Cardiac muscle cell (in vitro differentiated cells and primary cell): ENCODE measurements around the gene DNAI2. TPM values are rescaled to one million over a fixed set of nuclear protein-coding genes. Genes with fewer than 3 reads are reported as not detected.

Source experiments
- DNase-seq, 2 donors: peaks; one replicate each; pipeline versions ENCODE4 v3.0.0 to v3.0.0-alpha.2; 2010 to 2017; ENCODE audit warnings: low read depth in 1 of 2, low spot score in 1 of 2
- H3K27ac ChIP-seq: fragments of 200-600 bp; sonication (generic); 2 replicates; pipeline ENCODE4 v1.5.1; 2016
- H3K27me3 ChIP-seq: fragments of 200-600 bp; sonication (generic); 2 replicates; pipeline ENCODE4 v1.6.0; 2016; ENCODE audit warnings: control low read depth
- H3K36me3 ChIP-seq: fragments of 200-600 bp; sonication (generic); 2 replicates; pipeline ENCODE4 v1.5.1; 2016; ENCODE audit warnings: control low read depth
- H3K4me1 ChIP-seq: fragments of 200-600 bp; sonication (generic); 2 replicates; pipeline ENCODE4 v1.8.1; 2017; ENCODE audit warnings: low read depth, mild to moderate bottlenecking, mixed run types
- H3K4me3 ChIP-seq: fragments of 200-600 bp; sonication (generic); 2 replicates; pipeline ENCODE4 v1.5.1; 2016; ENCODE audit warnings: mild to moderate bottlenecking
- H3K9me3 ChIP-seq: fragments of 200-600 bp; sonication (generic); 2 replicates; pipeline ENCODE4 v1.5.1; 2017; ENCODE audit warnings: low read depth, mild to moderate bottlenecking, control low read depth
- polyA plus RNA-seq: library from polyadenylated mRNA; unstranded; fragments of >200 nt; fragmentation: Nextera tagmentation; extraction: Ambion mirVana; gene quantifications from 2 replicates; pipeline ENCODE4 v1.2.1, GENCODE V29; 2016
- total RNA-seq: library from RNA; depleted of rRNA; stranded (reverse); fragments of >200 nt; gene quantifications from 2 replicates; pipeline ENCODE4 v1.2.3, GENCODE V29; 2016
- TF ChIP-seq, protein P1 (sequence below): IDR thresholded peaks from 2 replicates; pipeline ENCODE4 v1.5.1; 2012; ENCODE audit warnings: low read depth, mild to moderate bottlenecking, low read length

The DNAI2 gene
- total and polyA plus RNA-seq, 2 experiments from 2014 or later = not detected

DNA sequence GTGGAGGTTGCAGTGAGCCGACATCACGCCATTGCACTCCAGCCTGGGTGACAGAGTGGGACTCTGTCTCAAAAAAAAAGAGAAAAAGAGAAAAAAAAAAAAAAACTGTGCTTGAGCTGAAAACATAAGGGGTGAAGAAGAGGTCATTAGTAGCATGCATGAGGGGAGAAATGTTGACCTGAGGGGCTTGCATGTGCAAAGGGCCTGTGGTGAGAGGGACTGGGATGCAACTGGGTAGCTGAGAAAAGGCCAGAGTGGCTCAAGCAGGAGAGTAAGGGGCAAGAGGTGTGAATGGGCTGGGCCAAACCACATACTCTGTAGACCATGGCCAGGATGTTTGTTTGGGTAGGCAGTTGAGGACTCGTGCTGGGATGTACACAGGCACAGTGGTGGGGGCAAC is 55.3 kb downstream of the DNAI2 start:
- H3K4me1 ChIP-seq = peaks cover 7% of the 10 kb centered on the region
- H3K27ac ChIP-seq = no peak overlapping the region
- peaks cover 30% of the 10 kb centered on the region for H3K27me3 ChIP-seq
- no peak for DNase-seq
- TF ChIP-seq, protein P1, sequence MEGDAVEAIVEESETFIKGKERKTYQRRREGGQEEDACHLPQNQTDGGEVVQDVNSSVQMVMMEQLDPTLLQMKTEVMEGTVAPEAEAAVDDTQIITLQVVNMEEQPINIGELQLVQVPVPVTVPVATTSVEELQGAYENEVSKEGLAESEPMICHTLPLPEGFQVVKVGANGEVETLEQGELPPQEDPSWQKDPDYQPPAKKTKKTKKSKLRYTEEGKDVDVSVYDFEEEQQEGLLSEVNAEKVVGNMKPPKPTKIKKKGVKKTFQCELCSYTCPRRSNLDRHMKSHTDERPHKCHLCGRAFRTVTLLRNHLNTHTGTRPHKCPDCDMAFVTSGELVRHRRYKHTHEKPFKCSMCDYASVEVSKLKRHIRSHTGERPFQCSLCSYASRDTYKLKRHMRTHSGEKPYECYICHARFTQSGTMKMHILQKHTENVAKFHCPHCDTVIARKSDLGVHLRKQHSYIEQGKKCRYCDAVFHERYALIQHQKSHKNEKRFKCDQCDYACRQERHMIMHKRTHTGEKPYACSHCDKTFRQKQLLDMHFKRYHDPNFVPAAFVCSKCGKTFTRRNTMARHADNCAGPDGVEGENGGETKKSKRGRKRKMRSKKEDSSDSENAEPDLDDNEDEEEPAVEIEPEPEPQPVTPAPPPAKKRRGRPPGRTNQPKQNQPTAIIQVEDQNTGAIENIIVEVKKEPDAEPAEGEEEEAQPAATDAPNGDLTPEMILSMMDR = no peak
- H3K4me3 ChIP-seq = no peak overlapping the region
- no peaks in the 10 kb centered on the region for H3K9me3 ChIP-seq
- no peaks in the 10 kb centered on the region for H3K36me3 ChIP-seq

DNA sequence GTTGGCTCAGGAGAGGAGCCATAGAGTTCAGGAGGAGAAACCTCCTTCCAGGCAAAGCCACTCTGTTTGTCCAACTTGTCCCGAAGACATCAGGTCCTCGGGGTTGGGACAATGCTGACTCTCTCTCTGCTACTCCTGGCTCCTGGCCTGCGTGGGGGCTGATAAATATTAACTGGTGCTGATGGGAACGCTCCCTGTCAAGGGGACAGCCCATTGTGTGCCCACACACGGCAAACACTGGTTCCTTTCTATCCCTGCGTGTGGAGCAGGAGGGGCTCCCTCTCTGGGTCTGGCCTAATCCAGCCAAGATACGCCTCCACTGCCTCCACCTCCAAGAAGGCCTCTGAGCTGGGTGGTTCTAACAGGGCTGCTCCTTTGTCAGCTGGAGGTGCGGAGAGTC is 56.4 kb downstream of the DNAI2 start:
- Histone ChIP-seq H3K4me1 (peaks cover 7% of the 10 kb centered on the region), H3K27me3 (peaks cover 19% of the 10 kb centered on the region), H3K9me3 (no peaks in the 10 kb centered on the region), H3K27ac (no peak overlapping the region), H3K36me3 (no peaks in the 10 kb centered on the region), H3K4me3 (no peak overlapping the region)
- DNase-seq = no peak
- TF ChIP-seq, protein P1 = no peak

DNA sequence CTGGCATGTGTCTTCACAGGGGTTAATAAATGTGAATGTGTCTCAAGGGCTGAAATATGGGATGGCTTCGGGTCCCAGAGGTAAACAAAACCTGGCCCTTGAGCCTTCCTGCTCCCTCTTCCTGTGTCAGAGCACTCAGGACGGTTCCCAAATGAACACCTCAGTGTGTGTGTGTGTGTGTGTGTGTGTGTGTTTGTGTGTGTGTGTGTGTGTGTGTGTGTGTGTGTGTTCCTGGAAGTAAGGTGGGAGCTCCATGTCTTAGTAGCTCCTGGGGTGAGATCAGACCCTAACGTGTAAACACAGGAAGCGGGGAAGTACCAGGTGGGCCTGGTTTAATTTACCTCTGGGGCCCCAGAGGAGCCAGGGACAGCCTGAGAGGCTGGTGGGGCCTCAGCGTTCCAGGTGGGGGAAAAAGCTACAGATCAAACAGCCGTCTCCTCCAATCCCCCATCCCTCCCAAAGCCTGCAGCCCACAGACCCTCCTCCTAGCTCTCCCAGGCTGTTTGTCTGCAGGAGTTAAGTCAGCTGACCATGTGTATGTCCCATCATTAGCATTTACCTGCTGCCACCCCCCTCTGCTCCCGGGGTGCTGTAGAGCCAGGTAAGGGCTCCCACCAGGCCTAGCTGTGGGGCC is 58.1 kb downstream of the DNAI2 start:
- Histone ChIP-seq H3K36me3 (no peaks in the 10 kb centered on the region), H3K27ac (no peak overlapping the region), H3K4me3 (no peak overlapping the region), H3K4me1 (peaks cover 7% of the 10 kb centered on the region), H3K27me3 (peaks cover 2% of the 10 kb centered on the region), H3K9me3 (no peaks in the 10 kb centered on the region)
- TF ChIP-seq, protein P1 = no peak
- no peak for DNase-seq

DNA sequence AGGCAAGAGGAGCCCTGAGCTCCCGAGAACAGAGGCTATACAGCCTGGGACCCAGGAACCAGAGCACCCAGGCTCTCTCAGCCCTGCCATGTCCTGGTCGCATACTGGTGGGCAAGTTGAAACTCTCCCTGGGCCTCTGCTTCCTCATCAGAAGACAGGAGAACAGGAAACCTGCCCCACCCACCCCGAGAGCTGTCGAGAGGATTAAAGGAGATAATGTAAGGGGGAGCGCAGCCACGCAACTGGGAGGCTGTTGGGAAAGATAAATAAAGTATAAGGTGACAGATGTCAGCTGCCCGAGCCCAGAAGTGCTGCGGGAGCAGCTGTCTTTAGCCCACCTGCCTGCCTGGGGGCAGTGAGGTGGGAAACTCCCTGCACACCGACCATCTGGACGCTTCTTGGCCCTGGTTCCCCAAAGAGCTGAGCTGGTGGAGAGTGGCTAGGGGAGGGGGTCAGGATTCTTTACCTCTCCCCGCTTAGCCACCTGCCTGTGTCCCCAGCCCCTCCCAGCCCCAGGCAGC is 58.8 kb downstream of the DNAI2 start:
- TF ChIP-seq, protein P1 = no peak
- H3K4me1 ChIP-seq = peaks cover 7% of the 10 kb centered on the region
- H3K27ac ChIP-seq = no peak overlapping the region
- H3K9me3 ChIP-seq = no peaks in the 10 kb centered on the region
- peaks cover under 1% of the 10 kb centered on the region for H3K27me3 ChIP-seq
- H3K4me3 ChIP-seq = no peak overlapping the region
- no peak for DNase-seq
- no peaks in the 10 kb centered on the region for H3K36me3 ChIP-seq

DNA sequence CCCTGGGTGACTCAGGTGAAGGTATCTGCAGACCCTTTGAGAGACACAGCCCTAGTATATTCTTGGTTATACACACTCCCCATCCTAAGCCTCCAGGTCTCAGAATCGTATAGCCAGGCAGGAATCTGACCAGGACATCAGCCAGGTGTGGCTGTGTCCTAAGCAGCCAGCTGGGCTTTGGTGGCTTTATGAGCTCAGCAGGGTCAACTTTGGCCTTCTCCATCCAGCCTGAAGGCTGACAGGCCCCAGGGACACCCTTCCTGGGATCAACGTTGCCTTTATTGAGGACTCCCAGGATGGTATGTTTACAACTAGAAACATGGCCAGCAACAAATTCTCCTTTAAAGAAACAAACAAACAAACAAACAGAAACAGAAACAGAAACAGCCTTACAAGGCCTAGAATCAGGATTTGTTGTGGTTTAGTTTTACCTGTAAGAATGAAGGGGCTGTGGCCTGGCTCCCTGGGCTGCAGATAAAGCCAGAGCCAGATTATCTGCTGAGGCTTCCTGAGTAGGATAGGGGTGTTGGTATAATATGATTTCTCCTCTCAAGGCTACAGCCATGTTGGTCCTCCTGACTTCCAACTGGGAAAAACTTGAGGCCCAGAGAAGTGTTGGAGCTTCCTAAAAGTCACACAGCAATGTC is 60.5 kb downstream of the DNAI2 start:
- peaks cover 7% of the 10 kb centered on the region for H3K4me1 ChIP-seq
- TF ChIP-seq, protein P1 = no peak
- no peak for DNase-seq
- no peak overlapping the region for H3K27ac ChIP-seq
- no peak overlapping the region for H3K4me3 ChIP-seq
- H3K36me3 ChIP-seq = no peaks in the 10 kb centered on the region
- peaks cover 4% of the 10 kb centered on the region for H3K27me3 ChIP-seq
- H3K9me3 ChIP-seq = no peaks in the 10 kb centered on the region
